T-helper 2 cell treated with Interferon-gamma antibody and Interleukin-4, amounts not matched to agents 100 ng/mL and 5 ng/mL, for 36 hours (primary cell): ENCODE measurements around the gene NRN1L. TPM values are rescaled to one million over a fixed set of nuclear protein-coding genes. Genes with fewer than 3 reads are reported as not detected.
"Not testable (repeated sequence)": the region's sequence is repeated elsewhere in the genome, so short reads cannot be mapped to it uniquely, and the experiment has no call there.

Experiments used
- intact Hi-C: fragments of 100-400 bp; cut with micrococcal nuclease; formaldehyde crosslinking; loops from one replicate; pipeline ENCODE4 v1.15.1; 2023
- total RNA-seq: library from RNA; stranded (reverse); gene quantifications from 2 replicates; pipeline ENCODE4 v1.2.3, GENCODE V29; 2022

The NRN1L gene
- total RNA-seq, 1 donor from 2014 or later: 0.61 TPM

DNA sequence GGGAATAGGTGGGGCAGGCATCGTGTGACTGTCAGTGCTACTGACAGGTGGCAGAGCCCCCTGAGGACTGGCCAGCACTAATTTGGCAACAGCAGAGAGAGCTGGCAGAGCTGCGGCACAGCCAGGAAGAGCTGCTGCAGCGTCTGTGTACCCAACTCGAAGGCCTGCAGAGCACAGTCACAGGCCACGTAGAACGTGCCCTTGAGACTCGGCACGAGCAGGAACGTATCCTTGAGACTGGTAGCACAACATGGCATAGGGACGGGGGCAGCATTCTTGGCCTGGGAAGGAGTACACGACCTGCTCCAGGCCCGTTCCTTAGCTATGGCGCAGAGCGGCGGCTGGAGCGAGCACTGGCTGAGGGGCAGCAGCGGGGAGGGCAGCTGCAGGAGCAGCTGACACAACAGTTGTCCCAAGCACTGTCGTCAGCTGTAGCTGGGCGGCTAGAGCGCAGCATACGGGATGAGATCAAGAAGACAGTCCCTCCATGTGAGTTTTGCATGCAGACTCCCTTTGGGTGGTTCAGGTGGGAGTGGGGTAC, 3.0 kb upstream of the NRN1L start:
- intact Hi-C loops: no loop called here

DNA sequence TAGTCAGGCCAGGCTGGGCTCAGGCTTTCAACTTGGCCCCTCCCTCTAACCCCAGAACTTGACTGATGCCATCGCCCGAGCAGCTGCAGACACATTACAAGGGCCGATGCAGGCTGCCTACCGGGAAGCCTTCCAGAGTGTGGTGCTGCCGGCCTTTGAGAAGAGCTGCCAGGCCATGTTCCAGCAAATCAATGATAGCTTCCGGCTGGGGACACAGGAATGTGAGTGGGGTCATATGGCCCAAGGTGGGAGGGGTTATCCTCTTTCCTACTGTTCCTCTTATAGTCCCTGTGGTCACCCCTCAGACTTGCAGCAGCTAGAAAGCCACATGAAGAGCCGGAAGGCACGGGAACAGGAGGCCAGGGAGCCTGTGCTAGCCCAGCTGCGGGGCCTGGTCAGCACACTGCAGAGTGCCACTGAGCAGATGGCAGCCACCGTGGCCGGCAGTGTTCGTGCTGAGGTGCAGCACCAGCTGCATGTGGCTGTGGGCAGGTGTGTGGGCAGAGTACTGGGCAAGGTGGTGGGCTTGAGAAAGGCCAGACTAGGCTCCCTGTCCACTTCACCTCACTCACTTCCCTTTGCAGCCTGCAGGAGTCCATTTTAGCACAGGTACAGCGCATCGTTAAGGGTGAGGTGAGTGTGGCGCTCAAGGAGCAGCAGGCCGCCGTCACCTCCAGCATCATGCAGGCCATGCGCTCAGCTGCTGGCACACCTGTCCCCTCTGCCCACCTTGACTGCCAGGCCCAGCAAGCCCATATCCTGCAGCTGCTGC, 2.1 kb upstream of the NRN1L start:
- intact Hi-C loops: loop anchor here (1.0 kb wide), 2 partner anchors 46 to 158 kb away; no protein-coding TSS in a partner anchor

DNA sequence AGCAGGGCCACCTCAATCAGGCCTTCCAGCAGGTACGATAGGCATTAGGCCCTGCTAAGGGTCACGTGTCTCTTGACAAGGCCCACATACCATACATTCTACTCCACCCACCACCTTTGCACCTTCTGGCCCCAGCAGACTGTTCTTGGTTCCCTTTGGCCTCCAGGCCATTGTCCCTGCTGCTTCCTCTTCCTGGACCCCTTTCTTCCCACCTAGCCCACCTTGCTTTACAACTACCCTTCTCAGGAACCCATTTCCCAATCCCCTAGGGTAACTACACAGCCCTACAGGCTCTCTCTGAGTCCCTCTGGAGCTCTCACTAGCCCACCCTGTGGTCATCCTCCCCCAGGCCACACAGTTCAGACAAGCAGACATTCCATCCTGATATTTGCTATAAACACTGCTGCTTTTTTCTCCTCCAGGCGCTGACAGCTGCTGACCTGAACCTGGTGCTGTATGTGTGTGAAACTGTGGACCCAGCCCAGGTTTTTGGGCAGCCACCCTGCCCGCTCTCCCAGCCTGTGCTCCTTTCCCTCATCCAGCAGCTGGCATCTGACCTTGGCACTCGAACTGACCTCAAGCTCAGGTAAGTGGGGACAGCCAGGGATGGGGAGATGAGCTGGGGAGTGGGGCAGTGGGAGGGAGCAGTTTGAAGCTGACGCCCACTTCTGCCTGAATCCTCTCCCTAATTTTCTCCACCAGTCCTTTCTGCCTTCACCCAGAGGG, 1.4 kb upstream of the NRN1L start:
- intact Hi-C loops: loop anchor here (1.0 kb wide), 2 partner anchors 45 to 157 kb away; no protein-coding TSS in a partner anchor

DNA sequence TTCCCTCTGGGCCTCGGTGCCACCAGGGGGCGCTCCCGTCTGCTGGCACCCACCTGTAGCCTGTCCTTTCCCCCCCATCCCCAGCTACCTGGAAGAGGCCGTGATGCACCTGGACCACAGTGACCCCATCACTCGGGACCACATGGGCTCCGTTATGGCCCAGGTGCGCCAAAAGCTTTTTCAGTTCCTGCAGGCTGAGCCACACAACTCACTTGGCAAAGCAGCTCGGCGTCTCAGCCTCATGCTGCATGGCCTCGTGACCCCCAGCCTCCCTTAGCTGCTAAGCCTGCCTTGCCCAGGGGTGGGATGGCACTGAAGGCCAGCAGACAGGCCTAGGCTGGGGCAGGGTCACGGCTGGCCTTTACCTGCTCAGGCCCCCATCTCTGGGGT, 818 bp upstream of the NRN1L start:
- intact Hi-C loops: loop anchor here (1.0 kb wide), 2 partner anchors 44 to 156 kb away; no protein-coding TSS in a partner anchor

DNA sequence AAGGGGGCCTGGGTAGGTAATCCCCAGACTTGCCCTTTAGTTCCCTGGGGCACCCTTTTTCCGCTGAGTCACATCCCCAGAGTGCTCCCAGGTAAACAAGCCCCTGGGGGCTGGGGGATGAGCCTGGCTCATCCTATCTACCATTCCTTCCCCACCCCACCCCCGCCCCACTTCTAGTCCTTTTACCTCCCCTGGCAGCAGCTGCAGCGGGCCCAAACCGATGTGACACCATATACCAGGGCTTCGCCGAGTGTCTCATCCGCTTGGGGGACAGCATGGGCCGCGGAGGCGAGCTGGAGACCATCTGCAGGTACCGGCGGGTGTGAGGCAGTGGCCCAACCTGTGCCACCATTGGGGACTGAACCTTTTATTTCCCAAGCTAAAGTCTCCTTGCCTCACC, 860 bp downstream of the NRN1L start:
- intact Hi-C loops: no loop called here

DNA sequence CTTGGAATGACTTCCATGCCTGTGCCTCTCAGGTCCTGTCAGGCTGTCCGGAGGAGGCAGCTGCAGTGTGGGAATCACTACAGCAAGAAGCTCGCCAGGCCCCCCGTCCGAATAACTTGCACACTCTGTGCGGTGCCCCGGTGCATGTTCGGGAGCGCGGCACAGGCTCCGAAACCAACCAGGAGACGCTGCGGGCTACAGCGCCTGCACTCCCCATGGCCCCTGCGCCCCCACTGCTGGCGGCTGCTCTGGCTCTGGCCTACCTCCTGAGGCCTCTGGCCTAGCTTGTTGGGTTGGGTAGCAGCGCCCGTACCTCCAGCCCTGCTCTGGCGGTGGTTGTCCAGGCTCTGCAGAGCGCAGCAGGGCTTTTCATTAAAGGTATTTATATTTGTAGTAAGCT, 1.3 kb downstream of the NRN1L start:
- intact Hi-C loops: no loop called here

DNA sequence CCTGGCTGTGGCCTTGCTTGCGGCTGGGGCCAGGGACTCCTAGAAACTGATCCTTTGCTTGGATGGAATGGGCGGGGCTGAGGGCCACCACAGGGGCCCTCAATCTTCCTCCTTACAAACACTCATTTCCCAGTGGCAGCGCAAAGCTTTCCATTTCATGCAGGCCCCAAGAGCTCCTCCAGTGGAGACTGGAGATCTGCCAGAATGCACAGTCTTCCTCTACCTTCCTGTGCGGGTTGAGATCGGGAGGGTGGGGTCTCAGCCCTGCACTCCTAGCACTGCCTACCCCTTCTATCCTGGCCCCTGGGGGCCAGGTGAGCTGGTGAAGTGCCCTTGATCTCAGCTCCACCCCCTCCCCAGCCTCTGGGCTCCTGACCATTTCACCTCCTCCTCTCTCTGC, 1.7 kb downstream of the NRN1L start:
- intact Hi-C loops: no loop called here

DNA sequence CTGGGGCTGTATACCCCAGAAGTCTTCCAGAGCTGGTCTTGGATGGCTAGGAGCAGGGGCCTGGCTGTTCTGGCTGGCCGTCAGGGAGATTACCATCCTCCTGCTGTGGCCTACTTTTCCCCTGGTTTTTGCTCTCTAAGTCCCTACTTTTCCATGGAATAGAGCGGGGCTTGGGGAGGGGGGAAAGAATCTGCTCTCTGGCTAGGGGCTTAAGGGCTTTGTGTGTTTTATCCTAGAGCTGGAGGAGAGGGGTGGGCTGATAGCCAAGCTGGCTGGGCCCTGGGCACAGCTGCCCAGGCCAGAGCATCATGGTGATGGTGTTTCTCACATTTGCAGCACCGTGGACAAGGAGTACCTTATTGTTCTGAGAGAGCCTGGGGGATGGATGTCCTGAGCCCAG, 3.6 kb downstream of the NRN1L start:
- intact Hi-C loops: no loop called here

DNA sequence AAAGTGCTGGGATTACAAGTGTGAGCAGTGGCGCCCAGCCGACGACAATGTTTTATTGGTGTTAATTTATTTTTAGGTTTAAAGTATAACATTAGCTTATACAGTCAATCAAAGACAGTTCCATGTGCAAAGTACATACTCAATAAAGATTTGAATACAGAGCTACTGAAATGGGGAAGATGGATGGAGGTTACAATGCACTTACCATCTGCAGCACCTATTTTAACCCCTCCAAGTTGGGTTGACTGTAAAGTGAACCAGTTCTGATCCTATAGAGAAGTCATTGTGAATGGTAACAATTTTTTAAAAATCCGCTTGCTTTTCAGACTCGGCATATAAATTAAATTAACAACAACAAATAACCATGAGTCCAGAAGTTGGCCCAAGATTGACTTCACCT, 7.7 kb downstream of the NRN1L start:
- intact Hi-C loops: no loop called here

DNA sequence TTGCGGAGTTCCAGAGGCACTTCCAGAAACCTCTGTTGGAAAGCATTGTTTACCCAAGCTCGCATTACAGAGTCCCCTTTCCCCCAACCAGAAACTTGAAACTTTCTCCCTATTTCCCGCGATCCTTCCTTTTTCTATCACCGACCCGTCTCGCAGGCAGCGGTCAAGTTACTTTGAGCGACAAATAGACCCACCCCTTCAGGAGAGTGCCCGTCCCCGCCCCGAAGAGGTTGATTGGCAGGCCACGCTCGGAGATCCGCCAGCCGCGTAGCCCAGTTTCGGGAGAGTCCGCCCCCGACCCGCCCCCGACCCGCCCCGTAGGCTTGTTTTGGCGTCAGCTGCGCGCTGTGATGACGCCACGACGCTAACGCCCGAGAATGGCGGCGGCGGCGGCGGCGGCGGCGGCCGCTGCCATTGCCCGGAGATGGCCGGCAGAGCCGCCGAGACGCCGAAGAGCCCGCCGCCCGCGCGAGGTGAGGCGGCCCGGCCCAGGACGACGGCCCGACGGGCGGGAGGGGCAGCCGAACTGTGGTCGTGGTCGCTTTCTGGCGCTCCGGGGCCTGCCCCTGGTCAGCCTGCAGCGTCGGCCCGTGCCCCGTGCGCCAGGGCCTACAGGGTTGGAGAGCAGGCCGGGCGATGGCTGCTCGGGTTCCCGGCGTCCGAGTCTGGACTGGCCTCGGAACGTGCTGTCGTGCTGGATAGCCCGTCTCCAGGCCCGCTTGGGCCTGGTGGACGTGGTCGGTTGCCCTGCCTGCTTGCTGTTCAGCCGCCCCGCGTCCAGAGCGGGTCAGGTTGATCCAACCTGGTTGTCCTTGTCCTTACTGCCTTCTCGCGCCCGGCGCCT, 8.4 kb downstream of the NRN1L start, which contains the start of gene PSKH1:
TSS of gene PSKH1 (plus strand) at position 356 of the 844 bp plus-strand sequence. CDS start 15,496 bp downstream, outside the sequence.
- intact Hi-C loops: loop anchor here (1.0 kb wide), 3 partner anchors 42 to 75 kb away; partner anchors contain the start of genes NUTF2 and SLC12A4

DNA sequence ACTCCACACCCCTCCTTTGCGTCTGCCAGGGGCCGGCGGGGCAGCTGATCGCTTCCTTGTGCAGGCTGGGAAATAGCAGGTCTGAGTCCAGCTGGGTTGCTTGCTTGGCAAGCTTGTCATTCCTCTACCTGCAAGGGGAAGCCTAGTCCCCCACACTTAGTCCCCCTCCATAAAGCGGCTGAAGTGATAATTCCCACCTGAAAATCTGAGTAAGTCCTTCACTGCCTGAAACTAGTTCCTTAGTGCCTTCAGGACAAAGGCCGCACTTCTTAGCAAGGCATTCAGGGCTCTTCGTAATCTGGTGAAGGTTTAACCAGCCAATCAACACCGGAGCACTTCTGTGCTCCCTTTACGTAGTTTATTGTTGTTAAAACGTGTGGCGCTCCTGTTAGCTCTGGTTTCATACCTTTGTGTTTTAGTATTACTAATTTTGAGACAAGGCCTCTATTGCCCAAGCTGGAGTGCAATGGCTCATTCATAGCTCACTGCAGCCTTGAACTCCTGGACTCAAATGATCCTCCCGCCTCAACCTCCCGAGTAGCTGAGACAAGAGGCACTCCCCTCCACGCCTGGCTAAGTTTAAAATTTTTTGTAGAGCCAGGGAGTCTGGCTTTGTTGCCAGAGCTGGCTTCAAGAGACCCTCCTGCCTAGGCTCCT, 9.2 kb downstream of the NRN1L start:
- intact Hi-C loops: loop anchor here (1.0 kb wide), 3 partner anchors 41 to 74 kb away; partner anchors contain the start of genes NUTF2 and SLC12A4

DNA sequence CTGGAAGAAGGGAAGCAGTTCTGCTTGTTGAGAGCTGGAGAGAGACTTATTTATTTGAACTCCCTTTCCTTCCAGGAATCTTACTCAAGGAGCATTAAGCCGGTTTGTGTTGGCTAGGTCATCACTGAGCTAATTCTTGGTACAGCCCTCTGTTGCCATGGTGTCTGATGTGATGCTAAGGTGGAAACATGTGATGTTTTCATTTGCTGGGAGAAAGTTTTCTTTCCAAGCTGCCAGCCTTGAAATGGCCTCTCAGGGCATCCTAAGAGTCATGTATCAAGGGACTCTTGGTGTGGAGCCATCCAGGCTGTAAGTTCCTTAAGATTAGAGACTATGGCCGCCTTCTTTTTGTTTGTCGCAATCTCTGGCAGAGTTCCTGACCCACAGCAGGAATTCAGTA, 12.5 kb downstream of the NRN1L start:
- intact Hi-C loops: no loop called here

DNA sequence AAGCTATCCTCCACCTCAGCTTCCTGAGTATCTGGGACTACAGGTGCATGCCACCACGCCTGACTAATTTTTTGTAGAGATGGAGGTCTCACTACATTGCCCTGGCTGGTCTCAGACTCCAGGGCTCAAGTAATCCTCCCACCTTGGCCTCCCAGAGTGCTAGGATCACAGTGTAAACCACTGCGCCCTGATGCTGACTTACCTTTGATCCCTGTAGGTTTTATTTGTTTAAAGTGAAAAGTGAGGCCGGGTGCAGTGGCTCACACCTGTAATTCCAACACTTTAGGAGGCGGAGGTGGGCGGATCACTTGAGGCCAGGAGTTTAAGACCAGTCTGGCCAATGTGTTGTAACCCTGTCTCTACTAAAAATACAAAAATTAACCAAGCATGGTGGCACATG, 17.0 kb downstream of the NRN1L start:
- intact Hi-C loops: no loop called here

DNA sequence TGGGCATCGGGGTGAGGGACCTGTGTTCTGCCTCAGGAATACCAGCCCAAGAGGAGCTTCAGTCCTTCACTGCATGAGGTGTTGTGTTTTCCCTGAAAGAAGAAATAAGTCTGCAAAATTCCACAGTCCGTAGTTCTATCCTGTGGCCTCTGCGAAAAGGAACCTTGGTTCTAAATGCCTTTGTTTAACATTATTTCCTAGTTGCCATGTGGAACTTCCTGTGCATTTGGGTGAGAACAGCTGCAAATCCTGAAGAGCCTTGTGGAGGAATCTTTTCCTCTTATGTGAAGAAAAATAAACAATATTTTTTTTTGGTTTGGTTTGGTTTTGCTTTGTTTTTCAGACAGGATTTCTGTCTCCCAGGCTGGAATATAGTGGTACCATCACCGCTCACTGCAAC, 18.1 kb downstream of the NRN1L start:
- intact Hi-C loops: no loop called here

DNA sequence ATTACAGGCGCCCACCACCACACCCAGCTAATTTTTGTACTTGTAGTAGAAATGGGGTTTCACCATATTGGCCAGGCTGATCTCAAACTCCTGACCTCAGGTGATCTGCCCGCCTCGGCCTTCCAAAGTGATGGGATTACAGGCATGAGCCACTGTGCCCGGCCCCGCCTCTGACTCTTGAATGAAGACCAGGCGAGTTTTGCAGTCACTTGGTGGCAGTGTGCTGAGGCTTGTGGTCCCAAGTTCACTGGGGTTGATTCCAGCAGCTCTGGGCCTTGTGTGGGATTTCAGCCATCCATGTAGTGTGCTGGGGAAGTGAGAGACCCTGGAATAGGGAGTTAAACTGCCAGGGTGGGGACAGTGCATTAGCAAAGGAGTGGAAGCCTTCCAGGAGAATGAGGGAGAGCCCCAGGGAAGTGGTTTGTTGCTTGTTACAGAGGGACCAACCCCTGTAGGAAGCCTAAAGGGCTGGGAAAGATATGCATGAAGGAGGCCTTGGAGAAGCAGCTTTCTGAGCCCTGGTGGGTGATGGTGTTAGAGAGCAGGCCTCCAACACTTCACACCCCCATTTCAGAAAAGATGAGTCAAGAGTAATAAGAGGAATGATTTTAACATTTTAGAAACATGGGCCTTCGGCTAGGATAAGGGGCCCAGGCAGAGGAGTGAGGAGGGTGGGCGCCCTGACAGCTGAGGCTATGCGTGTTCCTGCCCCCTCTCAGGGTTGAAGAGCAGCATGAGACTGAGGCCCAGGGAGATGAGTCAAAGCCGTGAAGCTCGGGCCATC, 22.9 kb downstream of the NRN1L start:
- intact Hi-C loops: no loop called here

DNA sequence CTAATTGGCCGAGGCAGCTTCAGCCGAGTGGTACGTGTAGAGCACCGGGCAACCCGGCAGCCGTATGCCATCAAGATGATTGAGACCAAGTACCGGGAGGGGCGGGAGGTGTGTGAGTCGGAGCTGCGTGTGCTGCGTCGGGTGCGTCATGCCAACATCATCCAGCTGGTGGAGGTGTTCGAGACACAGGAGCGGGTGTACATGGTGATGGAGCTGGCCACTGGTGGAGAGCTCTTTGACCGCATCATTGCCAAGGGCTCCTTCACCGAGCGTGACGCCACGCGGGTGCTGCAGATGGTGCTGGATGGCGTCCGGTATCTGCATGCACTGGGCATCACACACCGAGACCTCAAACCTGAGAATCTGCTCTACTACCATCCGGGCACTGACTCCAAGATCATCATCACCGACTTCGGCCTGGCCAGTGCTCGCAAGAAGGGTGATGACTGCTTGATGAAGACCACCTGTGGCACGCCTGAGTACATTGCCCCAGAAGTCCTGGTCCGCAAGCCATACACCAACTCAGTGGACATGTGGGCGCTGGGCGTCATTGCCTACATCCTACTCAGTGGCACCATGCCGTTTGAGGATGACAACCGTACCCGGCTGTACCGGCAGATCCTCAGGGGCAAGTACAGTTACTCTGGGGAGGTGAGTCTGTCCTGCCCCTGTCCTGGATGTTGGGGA, 24.5 kb downstream of the NRN1L start:
- intact Hi-C loops: no loop called here

DNA sequence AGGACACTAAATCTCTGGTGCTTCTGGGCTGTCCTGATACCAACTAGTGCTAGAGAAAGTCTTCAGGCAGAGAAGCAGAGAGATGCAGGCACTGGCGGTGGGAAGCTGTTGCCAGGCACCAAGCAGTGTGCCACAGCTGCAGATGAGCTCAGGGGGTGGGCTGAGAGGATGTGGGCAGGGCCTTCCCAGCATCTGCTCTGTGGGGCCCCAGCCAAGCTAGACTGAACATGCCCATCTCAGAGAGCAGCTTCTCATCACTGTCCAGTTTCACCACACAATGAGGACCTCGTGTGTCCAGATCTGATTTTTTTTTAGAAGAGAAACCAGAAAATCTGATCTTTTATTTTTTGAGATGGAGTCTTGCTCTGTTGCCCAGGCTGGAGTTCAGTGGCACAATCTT, 25.5 kb downstream of the NRN1L start:
- intact Hi-C loops: no loop called here

DNA sequence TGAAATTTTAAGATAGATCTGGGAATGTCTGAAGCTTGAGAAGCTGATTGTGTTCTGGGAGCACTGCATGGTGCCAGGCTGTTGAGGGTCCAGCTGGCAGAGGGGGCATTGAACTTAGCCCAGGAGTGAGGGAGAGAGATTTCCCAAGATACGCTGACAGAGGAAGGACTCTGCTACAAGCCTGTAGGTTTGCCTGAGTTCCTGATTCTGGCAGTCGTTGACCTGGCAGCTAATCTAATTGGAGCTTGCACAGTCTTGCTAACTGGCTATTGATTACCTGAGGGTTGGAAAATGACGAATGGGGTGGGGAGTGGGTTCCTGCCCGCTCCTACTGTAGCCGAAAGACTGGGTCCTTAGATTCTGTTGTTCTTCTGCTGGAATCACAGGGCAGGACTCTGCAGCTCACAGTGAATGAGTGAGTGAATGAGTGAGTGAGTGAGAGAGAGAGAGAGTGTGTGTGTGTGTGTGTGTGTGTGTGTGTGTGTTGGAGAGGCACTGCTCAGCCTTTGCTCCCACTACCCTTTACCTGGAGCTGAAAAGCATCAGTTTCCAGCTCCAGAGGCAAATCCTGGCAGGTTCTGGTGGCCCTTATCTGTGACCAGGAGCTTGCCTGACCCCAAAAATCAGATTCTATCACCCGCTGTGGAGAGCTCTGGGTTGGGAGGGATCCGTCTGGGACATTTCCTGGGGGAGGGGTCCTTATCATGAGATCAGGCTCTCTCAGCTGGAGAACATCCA, 30.2 kb downstream of the NRN1L start:
- intact Hi-C loops: no loop called here

DNA sequence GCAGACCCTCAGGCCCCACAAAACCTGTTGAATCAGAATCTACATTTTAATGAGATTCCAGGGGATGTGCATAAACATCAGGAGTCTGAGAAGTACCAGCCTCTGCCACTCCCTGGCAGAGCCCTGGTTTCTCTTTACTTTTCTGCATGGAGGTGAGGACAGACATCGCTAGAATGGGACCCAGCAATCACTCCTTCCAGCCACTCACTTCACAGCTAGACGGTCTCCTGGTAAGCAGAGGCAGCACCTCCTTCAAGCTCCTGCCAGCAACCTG, 30.7 kb downstream of the NRN1L start:
- intact Hi-C loops: not testable (repeated sequence)
